ENCODE data around the gene LIFR. TPM values are rescaled to one million over a fixed set of nuclear protein-coding genes. Genes with fewer than 3 reads are reported as not detected.

The LIFR gene
- total RNA-seq, 1 experiment from 2014 or later: 10.6 TPM

- no peak overlapping the region for H3K4me3 ChIP-seq (replicated peaks in 1 of 2; ENCODE audit: low read depth in 1 of 2, low read length in 2 of 2)
- no peaks in the 10 kb centered on the region for H3K9me3 ChIP-seq (ENCODE audit: control insufficient read depth in 1 of 2, insufficient read depth in 1 of 2, low read depth in 1 of 2, low read length in 2 of 2)
- DNase-seq (ENCODE audit: low read depth, low spot score) (no peak), ATAC-seq (no peak)
- no peak overlapping the region for H3K27ac ChIP-seq (ENCODE audit: low read depth, low read length)
- H4K20me1 ChIP-seq (ENCODE audit: insufficient read depth): no peaks in the 10 kb centered on the region
- no peaks in the 10 kb centered on the region for H3K36me3 ChIP-seq (ENCODE audit: control insufficient read depth in 1 of 2, insufficient read depth in 2 of 2, low read length in 2 of 2)
- BruUV-seq (replicated peaks): no TSS peak
- intact Hi-C loops (cut with micrococcal nuclease): no loop called here
- TF ChIP-seq EGR1 (IDR thresholded peaks at IDR 0.05; ENCODE audit: low read depth): no peak
- no peak for TF ChIP-seq SRF (IDR thresholded peaks at IDR 0.05; ENCODE audit: low read depth)
- no peak for TF ChIP-seq SP1 (IDR thresholded peaks at IDR 0.05; ENCODE audit: low read depth)
- no peak for TF ChIP-seq CTCF (IDR thresholded peaks at IDR 0.05 in 2 of 3, conservative IDR thresholded peaks at IDR 0.05 in 1 of 3; ENCODE audit: borderline replicate concordance in 1 of 3, insufficient read depth in 1 of 3, low read depth in 2 of 3, low read length in 2 of 3)
- TF ChIP-seq EZH2 (IDR thresholded peaks at IDR 0.05): no peak
- TF ChIP-seq CEBPB (IDR thresholded peaks at IDR 0.05; ENCODE audit: low read depth): no peak
- no peak for TF ChIP-seq EZH2phosphoT487 (IDR thresholded peaks at IDR 0.05; ENCODE audit: borderline replicate concordance)
- TF ChIP-seq YY1 (IDR thresholded peaks at IDR 0.05; ENCODE audit: extremely low read depth, insufficient replicate concordance, low read depth, low read length): no peak
- no peak for TF ChIP-seq POLR2A (IDR thresholded peaks at IDR 0.05; ENCODE audit: borderline replicate concordance, extremely low read depth, insufficient read depth, insufficient read length)
- TF ChIP-seq CBX3 (IDR thresholded peaks at IDR 0.05; ENCODE audit: low read depth): no peak
- no peak for TF ChIP-seq ZBTB33 (IDR thresholded peaks at IDR 0.05; ENCODE audit: extremely low read depth, insufficient replicate concordance, low read length)
- no peak for TF ChIP-seq TCF7L2 (IDR thresholded peaks at IDR 0.05; ENCODE audit: borderline replicate concordance, extremely low read depth, insufficient read depth, insufficient read length)
- TF ChIP-seq ZNF274 (IDR thresholded peaks at IDR 0.05; ENCODE audit: low read depth, low read length): no peak
- no peak overlapping the region for H2AFZ ChIP-seq (ENCODE audit: low read depth, low read length, poor library complexity, severe bottlenecking)
- H3K9me2 ChIP-seq (ENCODE audit: insufficient read depth): no peaks in the 10 kb centered on the region
- CTCF ChIA-PET: interaction anchor here (3.5 kb wide), 1 partner anchor 14 kb away, joined by 17 read pairs; no protein-coding TSS in a partner anchor
- H3K9ac ChIP-seq (ENCODE audit: low read length): no peak overlapping the region
- no peak overlapping the region for H3K4me2 ChIP-seq (ENCODE audit: low read length)
- POLR2A ChIA-PET: no interaction called here
- H3K27me3 ChIP-seq (ENCODE audit: insufficient read depth, low read length): no peaks in the 10 kb centered on the region
- no peaks in the 10 kb centered on the region for H3K79me2 ChIP-seq (ENCODE audit: insufficient read depth, low read length)
- RAD21 ChIA-PET (ENCODE audit: low non-redundant PET in 1 of 2, low total read pairs in 2 of 2, uncharacterized antibody in 2 of 2, unreplicated experiment in 2 of 2): no interaction called here
- H3K4me1 ChIP-seq (ENCODE audit: control insufficient read depth in 1 of 2, insufficient read depth in 2 of 2, low read length in 2 of 2): peaks cover 0 to 6% of the 10 kb centered on the region in 2 experiments; a peak in 1 of 4 replicates
Measured at GRCh38 chr5:38434966-38435705, 121.3 kb downstream of the LIFR start.

All from HCT116 (cell line).